Muscle layer of duodenum (tissue), 2 donors: ENCODE results near the gene PGLYRP3.

Experiments
- H3K27ac ChIP-seq: one replicate; pipeline ENCODE4 v1.7.0; 2013; ENCODE audit warnings: mild to moderate bottlenecking, low read length
- H3K27me3 ChIP-seq: one replicate; pipeline ENCODE4 v1.7.0; 2013; ENCODE audit warnings: low read depth, mild to moderate bottlenecking, control low read depth, low read length
- H3K36me3 ChIP-seq, 2 donors: one replicate each; pipeline ENCODE4 v1.7.0; 2013; ENCODE audit warnings: low read length in 2 of 2, control low read depth in 1 of 2, mild to moderate bottlenecking in 1 of 2; ENCODE audit not compliant: insufficient read depth in 2 of 2, control insufficient read depth in 1 of 2
- H3K4me1 ChIP-seq, 2 donors: one replicate each; pipeline ENCODE4 v1.7.0; 2013; ENCODE audit warnings: low read length in 2 of 2, mild to moderate bottlenecking in 2 of 2, control low read depth in 1 of 2, moderate library complexity in 1 of 2; ENCODE audit not compliant: insufficient read depth in 2 of 2, control insufficient read depth in 1 of 2
- H3K4me3 ChIP-seq, 2 donors: one replicate each; pipeline ENCODE4 v1.7.0; 2013; ENCODE audit warnings: low read length in 2 of 2, low read depth in 1 of 2, mild to moderate bottlenecking in 1 of 2
- H3K9me3 ChIP-seq, 2 donors: one replicate each; pipeline ENCODE4 v1.7.0; 2013; ENCODE audit warnings: low read length in 2 of 2, control low read depth in 1 of 2, mild to moderate bottlenecking in 1 of 2; ENCODE audit not compliant: control insufficient read depth in 1 of 2
- donor health status: healthy.

PGLYRP3 gene

GRCh38 chr1:153312570-153313186, at the start of gene PGLYRP3:
Gene PGLYRP3, minus strand, starts transcription at chr1:153312952. Its CDS starts 2,287 bp downstream, at chr1:153310665.
- no peak within 1 kb of the TSS for H3K4me3 ChIP-seq

GRCh38 chr1:153362187-153362775, 49.5 kb upstream of the PGLYRP3 start:
- H3K4me3 ChIP-seq: no peak overlapping the region
- no peaks in the 10 kb centered on the region for H3K9me3 ChIP-seq
- H3K27ac ChIP-seq: no peak overlapping the region
- no peaks in the 10 kb centered on the region for H3K36me3 ChIP-seq
- no peaks in the 10 kb centered on the region for H3K27me3 ChIP-seq
- peaks cover 0 to 4% of the 10 kb centered on the region in 2 donors for H3K4me1 ChIP-seq

More at GRCh38 chr1:153312570-153313186, at the start of gene PGLYRP3:
- H3K27ac ChIP-seq: no peak within 1 kb of the TSS
- H3K9me3 ChIP-seq: no peaks in the 10 kb centered on the region
- no peaks in the 10 kb centered on the region for H3K27me3 ChIP-seq
- no peaks in the 10 kb centered on the region for H3K36me3 ChIP-seq
- H3K4me1 ChIP-seq: no peaks in the 10 kb centered on the region

- H3K27me3 ChIP-seq: no peaks in the 10 kb centered on the region
- H3K4me1 ChIP-seq: peaks cover 0 to 4% of the 10 kb centered on the region in 2 donors
- no peak overlapping the region for H3K4me3 ChIP-seq
- no peaks in the 10 kb centered on the region for H3K9me3 ChIP-seq
- H3K27ac ChIP-seq: no peak overlapping the region
- no peaks in the 10 kb centered on the region for H3K36me3 ChIP-seq
Observed at GRCh38 chr1:153361480-153362109, 48.8 kb upstream of the PGLYRP3 start.

- H3K36me3 ChIP-seq: no peaks in the 10 kb centered on the region
- peaks cover 0 to 4% of the 10 kb centered on the region in 2 donors for H3K4me1 ChIP-seq
- H3K9me3 ChIP-seq: no peaks in the 10 kb centered on the region
- no peak overlapping the region for H3K4me3 ChIP-seq
- H3K27ac ChIP-seq: no peak overlapping the region
- H3K27me3 ChIP-seq: no peaks in the 10 kb centered on the region
Observed at GRCh38 chr1:153360592-153361479, 48.1 kb upstream of the PGLYRP3 start.

- H3K36me3 ChIP-seq: no peaks in the 10 kb centered on the region
- no peaks in the 10 kb centered on the region for H3K9me3 ChIP-seq
- no peak overlapping the region for H3K4me3 ChIP-seq
- peaks cover 0 to 4% of the 10 kb centered on the region in 2 donors for H3K4me1 ChIP-seq
- no peak overlapping the region for H3K27ac ChIP-seq
- no peaks in the 10 kb centered on the region for H3K27me3 ChIP-seq
Observed at GRCh38 chr1:153360190-153360589, 47.4 kb upstream of the PGLYRP3 start.

GRCh38 chr1:153359241-153359640, 46.5 kb upstream of the PGLYRP3 start:
- peaks cover 0 to 4% of the 10 kb centered on the region in 2 donors for H3K4me1 ChIP-seq
- H3K27me3 ChIP-seq: no peaks in the 10 kb centered on the region
- no peaks in the 10 kb centered on the region for H3K9me3 ChIP-seq
- no peaks in the 10 kb centered on the region for H3K36me3 ChIP-seq
- no peak overlapping the region for H3K27ac ChIP-seq
- peak overlapping the region in 1 of 2 donors; percentile 40 for H3K4me3 ChIP-seq

- H3K9me3 ChIP-seq: no peaks in the 10 kb centered on the region
- H3K27ac ChIP-seq: no peak overlapping the region
- peaks cover 0 to 4% of the 10 kb centered on the region in 2 donors for H3K4me1 ChIP-seq
- no peaks in the 10 kb centered on the region for H3K27me3 ChIP-seq
- peak overlapping the region; percentile 4 to 40 for H3K4me3 ChIP-seq
- H3K36me3 ChIP-seq: no peaks in the 10 kb centered on the region
Observed at GRCh38 chr1:153358691-153358975, 45.9 kb upstream of the PGLYRP3 start.

- Histone ChIP-seq H3K27me3 (no peaks in the 10 kb centered on the region), H3K9me3 (no peaks in the 10 kb centered on the region), H3K4me1 (peaks cover 0 to 4% of the 10 kb centered on the region in 2 donors), H3K27ac (peak within 1 kb of the TSS; percentile 39), H3K36me3 (no peaks in the 10 kb centered on the region), H3K4me3 (peak within 1 kb of the TSS; percentile 4 to 40)
Observed at GRCh38 chr1:153357853-153358690, 45.3 kb upstream of the PGLYRP3 start, which contains the start of gene S100A9. Gene S100A9, plus strand, starts transcription at chr1:153357854. Its CDS starts 430 bp downstream, at chr1:153358284.

GRCh38 chr1:153357076-153357852, 44.5 kb upstream of the PGLYRP3 start:
- Histone ChIP-seq H3K36me3 (no peaks in the 10 kb centered on the region), H3K4me3 (no peak overlapping the region), H3K4me1 (peaks cover 0 to 1% of the 10 kb centered on the region in 2 donors), H3K27ac (peak overlapping the region; percentile 39), H3K9me3 (no peaks in the 10 kb centered on the region), H3K27me3 (no peaks in the 10 kb centered on the region)
